ENCODE results near the gene KCTD2. TPM values are rescaled to one million over a fixed set of nuclear protein-coding genes. Genes with fewer than 3 reads are reported as not detected.
"Not testable (repeated sequence)": the region's sequence is repeated elsewhere in the genome, so short reads cannot be mapped to it uniquely, and the experiment has no call there.

Gene KCTD2
- total RNA-seq, 4 donors from 2014 or later = 20.3 to 37.7 (median 29.9) TPM

DNA sequence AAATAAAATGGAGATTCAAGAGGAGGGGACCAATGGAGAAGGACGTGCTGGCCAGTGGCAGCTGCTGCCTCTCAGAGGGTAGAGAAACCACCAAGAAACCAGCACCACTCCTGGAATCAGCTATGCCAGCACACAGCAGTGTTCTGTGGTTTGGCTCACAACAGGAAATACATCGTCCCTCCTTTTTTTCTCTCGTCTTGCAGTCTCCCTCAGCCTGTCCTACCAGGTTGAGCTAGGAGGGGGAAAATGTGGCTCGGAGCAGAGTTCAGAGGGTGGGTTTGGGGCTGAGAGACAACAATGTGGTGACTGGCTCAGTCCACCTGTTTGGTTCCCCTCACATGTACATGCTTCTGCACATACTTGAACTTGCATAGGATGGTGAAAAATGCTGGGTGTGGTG lies 20.8 kb downstream of the KCTD2 start:
- H3K9me3 ChIP-seq = no peaks in the 10 kb centered on the region
- no peak overlapping the region for H3K27ac ChIP-seq (replicated peaks in 1 of 4)
- intact Hi-C loops (cut with DNase I) = no loop called here
- no peaks in the 10 kb centered on the region for H3K4me1 ChIP-seq
- no peak for TF ChIP-seq POLR2AphosphoS5 (IDR thresholded peaks at IDR 0.05)
- TF ChIP-seq, protein P1, sequence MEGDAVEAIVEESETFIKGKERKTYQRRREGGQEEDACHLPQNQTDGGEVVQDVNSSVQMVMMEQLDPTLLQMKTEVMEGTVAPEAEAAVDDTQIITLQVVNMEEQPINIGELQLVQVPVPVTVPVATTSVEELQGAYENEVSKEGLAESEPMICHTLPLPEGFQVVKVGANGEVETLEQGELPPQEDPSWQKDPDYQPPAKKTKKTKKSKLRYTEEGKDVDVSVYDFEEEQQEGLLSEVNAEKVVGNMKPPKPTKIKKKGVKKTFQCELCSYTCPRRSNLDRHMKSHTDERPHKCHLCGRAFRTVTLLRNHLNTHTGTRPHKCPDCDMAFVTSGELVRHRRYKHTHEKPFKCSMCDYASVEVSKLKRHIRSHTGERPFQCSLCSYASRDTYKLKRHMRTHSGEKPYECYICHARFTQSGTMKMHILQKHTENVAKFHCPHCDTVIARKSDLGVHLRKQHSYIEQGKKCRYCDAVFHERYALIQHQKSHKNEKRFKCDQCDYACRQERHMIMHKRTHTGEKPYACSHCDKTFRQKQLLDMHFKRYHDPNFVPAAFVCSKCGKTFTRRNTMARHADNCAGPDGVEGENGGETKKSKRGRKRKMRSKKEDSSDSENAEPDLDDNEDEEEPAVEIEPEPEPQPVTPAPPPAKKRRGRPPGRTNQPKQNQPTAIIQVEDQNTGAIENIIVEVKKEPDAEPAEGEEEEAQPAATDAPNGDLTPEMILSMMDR (IDR thresholded peaks at IDR 0.05) = no peak
- no peak for TF ChIP-seq POLR2A (IDR thresholded peaks at IDR 0.05; ENCODE audit: low read depth)
- TF ChIP-seq EP300 (IDR thresholded peaks at IDR 0.05) = no peak
- H3K27me3 ChIP-seq = no peaks in the 10 kb centered on the region
- H3K4me3 ChIP-seq = no peak overlapping the region
- 65% methylated on average over 4 of the region's 4 CpGs for WGBS
- no peak for DNase-seq (ENCODE audit: extremely low spot score)
- peaks cover 19 to 28% (median 24%) of the 10 kb centered on the region in 4 donors for H3K36me3 ChIP-seq

DNA sequence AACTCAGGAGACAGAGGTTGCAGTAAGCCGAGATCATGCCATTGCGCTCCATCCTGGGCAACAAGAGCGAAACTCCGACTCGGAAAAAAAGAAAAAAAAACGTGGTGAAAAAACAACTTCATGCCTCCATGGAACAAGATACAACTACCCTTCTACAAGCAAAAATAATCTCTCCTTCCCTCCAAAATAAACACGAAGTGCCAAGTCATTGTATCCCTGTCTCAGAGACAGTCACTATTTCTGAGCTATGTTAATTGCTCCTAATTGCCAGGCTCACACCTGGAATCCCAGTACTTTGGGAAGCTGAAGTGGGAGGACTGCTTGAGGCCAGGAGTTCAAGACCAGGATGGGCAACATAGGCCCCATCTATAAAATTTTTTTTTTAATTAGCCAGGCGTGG lies 21.7 kb downstream of the KCTD2 start:
- DNase-seq (ENCODE audit: extremely low spot score) = no peak
- peaks cover 0 to 5% (median 1%) of the 10 kb centered on the region in 4 donors for H3K4me1 ChIP-seq
- no peak overlapping the region for H3K27ac ChIP-seq (replicated peaks in 1 of 4)
- no peaks in the 10 kb centered on the region for H3K27me3 ChIP-seq
- TF ChIP-seq, protein P1 (IDR thresholded peaks at IDR 0.05) = no peak
- TF ChIP-seq POLR2A (IDR thresholded peaks at IDR 0.05; ENCODE audit: low read depth) (no peak), POLR2AphosphoS5 (IDR thresholded peaks at IDR 0.05) (no peak), EP300 (IDR thresholded peaks at IDR 0.05) (no peak)
- intact Hi-C loops (cut with DNase I) = no loop called here
- H3K36me3 ChIP-seq = peaks cover 12 to 19% (median 16%) of the 10 kb centered on the region in 4 donors
- no peaks in the 10 kb centered on the region for H3K9me3 ChIP-seq
- 84% methylated on average over 8 of the region's 8 CpGs for WGBS
- H3K4me3 ChIP-seq = no peak overlapping the region

DNA sequence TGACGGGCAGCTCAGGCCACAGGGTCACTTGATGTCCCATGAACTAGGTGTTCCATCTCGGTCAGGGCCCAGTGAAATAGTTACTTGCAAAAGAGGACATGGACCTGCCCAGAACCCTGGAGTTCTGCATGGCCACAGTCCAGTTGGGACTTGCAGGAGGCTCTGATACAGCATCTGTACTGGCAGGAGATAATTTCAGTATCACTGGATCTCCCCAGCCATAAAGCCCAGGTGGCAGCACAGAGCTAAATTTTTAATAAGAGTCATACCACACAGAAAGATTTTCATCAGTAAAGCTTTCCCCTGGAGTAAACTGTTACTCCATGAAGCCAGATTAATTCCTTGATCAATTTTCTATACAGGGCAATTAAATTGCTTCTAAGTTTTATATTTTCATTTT lies 22.8 kb downstream of the KCTD2 start:
- Histone ChIP-seq H3K27me3 (no peaks in the 10 kb centered on the region), H3K4me3 (no peak overlapping the region), H3K4me1 (peaks cover 0 to 12% (median 3%) of the 10 kb centered on the region in 4 donors), H3K9me3 (no peaks in the 10 kb centered on the region), H3K27ac (replicated peaks in 1 of 4) (no peak overlapping the region), H3K36me3 (peaks cover 2 to 9% (median 5%) of the 10 kb centered on the region in 4 donors)
- intact Hi-C loops (cut with DNase I) = no loop called here
- DNase-seq (ENCODE audit: extremely low spot score) = no peak
- WGBS = 96% methylated on average over 2 of the region's 2 CpGs
- TF ChIP-seq POLR2AphosphoS5 (IDR thresholded peaks at IDR 0.05) (no peak), EP300 (IDR thresholded peaks at IDR 0.05) (no peak), POLR2A (IDR thresholded peaks at IDR 0.05; ENCODE audit: low read depth) (no peak)
- TF ChIP-seq, protein P1 (IDR thresholded peaks at IDR 0.05) = no peak

DNA sequence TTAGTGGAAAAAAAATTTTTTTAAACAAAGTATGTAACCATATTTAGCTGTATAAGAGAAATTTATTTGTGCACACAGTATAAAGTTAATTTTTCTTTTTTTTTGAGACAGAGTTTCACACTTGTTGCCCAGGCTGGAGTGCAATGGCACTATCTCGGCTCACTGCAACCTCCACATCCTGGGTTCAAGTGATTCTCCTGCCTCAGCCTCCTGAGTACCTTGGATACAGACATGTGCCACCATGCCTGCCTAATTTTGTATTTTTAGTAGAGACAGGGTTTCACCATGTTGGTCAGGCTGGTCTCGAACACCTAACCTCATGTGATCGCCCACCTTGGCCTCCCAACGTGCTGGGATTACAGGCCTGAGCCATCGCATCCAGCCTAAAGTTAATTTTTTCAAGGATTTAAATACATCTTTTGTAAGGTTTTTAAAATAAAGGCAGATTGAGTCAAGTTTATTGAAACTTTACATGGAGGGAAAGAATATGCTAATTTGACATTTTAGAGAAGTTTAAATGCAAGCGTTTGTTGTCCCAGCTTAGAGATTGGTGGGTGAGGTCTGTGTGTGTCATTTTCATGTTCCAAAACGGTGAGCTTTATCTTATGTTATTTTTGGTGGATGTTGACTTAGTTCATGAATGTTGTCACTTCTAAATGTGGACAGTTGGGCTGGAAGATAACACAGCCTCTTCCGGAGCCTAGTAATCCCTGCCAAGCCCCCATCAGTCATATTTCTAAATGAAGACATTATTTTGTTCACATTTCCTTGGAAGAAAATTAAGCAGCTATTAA lies 24.6 kb downstream of the KCTD2 start:
- H3K27me3 ChIP-seq; H3K4me3 ChIP-seq; H3K27ac ChIP-seq (replicated peaks in 1 of 4); H3K9me3 ChIP-seq; DNase-seq (ENCODE audit: extremely low spot score); H3K36me3 ChIP-seq; intact Hi-C loops (cut with DNase I): not testable (repeated sequence)
- WGBS = 87% methylated on average over 8 of the region's 8 CpGs
- H3K4me1 ChIP-seq = peaks cover 0 to 12% (median 3%) of the 10 kb centered on the region in 4 donors

DNA sequence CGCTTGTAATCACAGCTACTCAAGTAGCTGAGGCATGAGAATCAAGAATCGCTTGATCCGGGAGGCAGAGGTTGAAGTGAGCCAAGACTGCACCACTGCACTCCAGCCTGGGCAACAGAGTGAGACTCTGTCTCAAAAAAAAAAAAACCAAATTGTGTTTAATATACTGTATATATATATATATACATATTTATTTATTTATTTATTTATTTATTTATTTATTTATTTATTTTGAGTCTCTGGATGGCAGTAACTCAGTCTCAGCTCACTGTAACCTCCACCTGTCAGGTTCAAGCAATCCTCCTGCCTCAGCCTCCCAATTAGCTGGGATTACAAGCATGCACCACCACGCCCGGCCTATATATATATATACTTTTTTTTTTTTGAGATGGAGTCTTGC lies 25.9 kb downstream of the KCTD2 start:
- 100% methylated on average over 5 of the region's 5 CpGs for WGBS
- H3K9me3 ChIP-seq; intact Hi-C loops (cut with DNase I); H3K36me3 ChIP-seq; H3K4me3 ChIP-seq; H3K27ac ChIP-seq (replicated peaks in 1 of 4); DNase-seq (ENCODE audit: extremely low spot score); H3K27me3 ChIP-seq: not testable (repeated sequence)
- peaks cover 9 to 25% (median 16%) of the 10 kb centered on the region in 4 donors for H3K4me1 ChIP-seq

Data from esophagus muscularis mucosa (tissue), 4 donors.